Thymus (tissue), 11 donors: ENCODE measurements around the gene SLC39A11. TPM values are rescaled to one million over a fixed set of nuclear protein-coding genes. Genes with fewer than 3 reads are reported as not detected.
A peak's percentile ranks its signal among the peaks of the same experiment; 100 is the strongest.
"Not testable (repeated sequence)": the region's sequence is repeated elsewhere in the genome, so short reads cannot be mapped to it uniquely, and the experiment has no call there.

Experiments
- DNase-seq, 9 donors: peaks; one replicate each; pipeline ENCODE4 v3.0.0-alpha.2; 2013; ENCODE audit warnings: low spot score in 9 of 9, low read depth in 6 of 9, missing footprints in 1 of 9
- H3K27ac ChIP-seq, 2 donors: one replicate each; pipeline ENCODE4 v1.5.1; 2013; ENCODE audit warnings: control low read depth in 1 of 2, low read depth in 1 of 2, low read length in 1 of 2, mild to moderate bottlenecking in 1 of 2, moderate library complexity in 1 of 2
- H3K27me3 ChIP-seq, 2 donors: one replicate each; pipeline ENCODE4 v1.5.1; 2013; ENCODE audit warnings: low read length in 1 of 2; ENCODE audit not compliant: control insufficient read depth in 2 of 2, insufficient read depth in 1 of 2
- H3K36me3 ChIP-seq, 2 donors: one replicate each; pipeline ENCODE4 v1.5.1; 2013; ENCODE audit warnings: low read length in 1 of 2, mild to moderate bottlenecking in 1 of 2, moderate library complexity in 1 of 2; ENCODE audit not compliant: control insufficient read depth in 2 of 2, insufficient read depth in 2 of 2
- H3K4me1 ChIP-seq, 2 donors: one replicate each; pipeline ENCODE4 v1.5.1; 2013; ENCODE audit warnings: low read length in 2 of 2; ENCODE audit not compliant: control insufficient read depth in 2 of 2, insufficient read depth in 2 of 2
- H3K4me3 ChIP-seq, 2 donors: one replicate each; pipeline ENCODE4 v1.5.1; 2013; ENCODE audit warnings: low read length in 2 of 2, control low read depth in 1 of 2, mild to moderate bottlenecking in 1 of 2
- H3K9me3 ChIP-seq, 2 donors: one replicate each; pipeline ENCODE4 v1.5.1; 2013; ENCODE audit warnings: low read length in 1 of 2, mild to moderate bottlenecking in 1 of 2; ENCODE audit not compliant: control insufficient read depth in 2 of 2, insufficient read depth in 1 of 2
- whole genome bisulfite sequencing: extraction: QIAGEN DNeasy Blood & Tissue Kit; methylation state at CpG from one replicate; pipeline ENCODE4 v1.1.7; 2013; 5-methylcytosine and 5-hydroxymethylcytosine counted together
- polyA plus RNA-seq: library from polyadenylated mRNA; stranded (reverse); fragments of 200-250 nt; gene quantifications from one replicate; pipeline ENCODE4 v1.2.3, GENCODE V29; 2013
- total RNA-seq: library from RNA; stranded (reverse); fragments of 120-200 nt; gene quantifications from one replicate; pipeline ENCODE4 v1.2.4, GENCODE V29; 2013
- donor health status: healthy.

The SLC39A11 gene
- total and polyA plus RNA-seq, 2 donors = 7.4 to 8.7 TPM

- 92% methylated on average over 3 of the region's 3 CpGs for WGBS
These were observed 320.8 kb downstream of the SLC39A11 start for GRCh38 chr17:72771734-72772133.

DNA sequence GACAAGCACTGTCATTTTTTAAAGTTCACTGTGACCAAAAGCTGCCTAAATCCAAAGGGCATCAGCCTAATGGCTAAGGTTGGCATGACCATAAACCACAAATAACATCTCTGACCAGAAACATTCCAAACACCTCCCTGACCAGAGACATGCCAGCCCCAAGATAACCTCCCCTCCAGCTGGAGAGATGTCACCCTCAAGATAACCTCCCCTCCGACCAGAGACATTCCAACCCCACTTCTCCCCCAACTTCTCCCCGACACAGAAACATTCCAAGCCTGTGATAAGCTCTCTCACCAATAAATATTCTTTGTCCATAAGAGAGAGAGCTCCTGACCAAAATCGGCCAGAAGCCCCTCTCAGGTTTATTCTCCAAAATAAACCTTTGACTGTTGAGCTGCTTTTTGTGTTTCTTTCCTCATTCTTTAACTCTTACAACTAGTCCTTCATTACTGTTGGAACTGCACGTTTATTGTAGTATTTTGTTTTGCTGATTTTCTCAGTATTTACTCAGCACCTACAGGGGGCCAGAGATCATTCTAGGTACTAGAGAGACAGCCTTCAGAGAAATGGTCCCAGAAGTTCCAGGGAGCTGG, 325.6 kb downstream of the SLC39A11 start:
- DNase-seq = no peak
- Histone ChIP-seq H3K4me3 (no peak overlapping the region), H3K36me3 (no peaks in the 10 kb centered on the region), H3K9me3 (no peaks in the 10 kb centered on the region), H3K27me3 (no peaks in the 10 kb centered on the region), H3K27ac (no peak overlapping the region), H3K4me1 (peaks cover 0 to 1% of the 10 kb centered on the region in 2 donors)
- 96% methylated on average over 4 of the region's 4 CpGs for WGBS

More at GRCh38 chr17:72771734-72772133, 320.8 kb downstream of the SLC39A11 start:
- no peaks in the 10 kb centered on the region for H3K9me3 ChIP-seq
- H3K27ac ChIP-seq = peak overlapping the region in 1 of 2 donors; percentile 11
- H3K27me3 ChIP-seq = no peaks in the 10 kb centered on the region
- H3K4me1 ChIP-seq = peaks cover 0 to 6% of the 10 kb centered on the region in 2 donors
- no peaks in the 10 kb centered on the region for H3K36me3 ChIP-seq
- DNase-seq = no peak
- no peak overlapping the region for H3K4me3 ChIP-seq

GRCh38 chr17:72765368-72766153, 326.9 kb downstream of the SLC39A11 start:
- Histone ChIP-seq H3K4me3 (no peak overlapping the region), H3K27ac (no peak overlapping the region), H3K9me3 (no peaks in the 10 kb centered on the region), H3K36me3 (no peaks in the 10 kb centered on the region), H3K4me1 (no peaks in the 10 kb centered on the region), H3K27me3 (no peaks in the 10 kb centered on the region)
- 97% methylated on average over 11 of the region's 11 CpGs for WGBS
- DNase-seq = no peak

DNA sequence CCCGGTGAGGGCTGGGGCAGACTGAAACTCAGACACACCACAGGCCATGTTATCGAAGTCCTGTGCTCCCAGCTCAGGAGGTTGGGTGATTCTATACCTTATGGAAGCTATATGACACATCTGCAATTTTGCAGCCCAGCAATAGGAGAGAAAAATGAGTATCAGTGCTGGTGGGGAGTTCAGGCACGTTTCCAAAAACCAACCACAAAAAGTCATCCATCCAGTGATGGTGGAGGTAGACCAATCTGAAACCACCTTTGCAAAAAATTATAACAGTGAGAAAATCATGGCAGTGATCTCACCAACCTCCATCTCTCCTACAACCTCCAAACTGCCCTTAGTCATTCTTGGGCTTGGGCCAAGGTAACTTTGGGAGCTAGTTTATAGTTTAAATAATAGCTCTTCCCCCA, 327.9 kb downstream of the SLC39A11 start:
- WGBS = 75% methylated on average over 3 of the region's 3 CpGs
- no peak overlapping the region for H3K4me3 ChIP-seq
- H3K36me3 ChIP-seq = no peaks in the 10 kb centered on the region
- no peaks in the 10 kb centered on the region for H3K27me3 ChIP-seq
- no peaks in the 10 kb centered on the region for H3K9me3 ChIP-seq
- no peak for DNase-seq
- H3K4me1 ChIP-seq = no peaks in the 10 kb centered on the region
- no peak overlapping the region for H3K27ac ChIP-seq

GRCh38 chr17:72763981-72764380, 328.5 kb downstream of the SLC39A11 start:
- 78% methylated on average over 5 of the region's 5 CpGs for WGBS
- H3K27ac ChIP-seq = no peak overlapping the region

GRCh38 chr17:72761893-72762575, 330.5 kb downstream of the SLC39A11 start:
- not testable (repeated sequence) for H3K27me3 ChIP-seq, H3K27ac ChIP-seq, H3K4me1 ChIP-seq, H3K9me3 ChIP-seq, H3K36me3 ChIP-seq, DNase-seq, H3K4me3 ChIP-seq
- 97% methylated on average over 9 of the region's 9 CpGs for WGBS

More at GRCh38 chr17:72763981-72764380, 328.5 kb downstream of the SLC39A11 start:
- no peaks in the 10 kb centered on the region for H3K27me3 ChIP-seq
- no peak overlapping the region for H3K4me3 ChIP-seq
- H3K4me1 ChIP-seq = no peaks in the 10 kb centered on the region
- H3K36me3 ChIP-seq = no peaks in the 10 kb centered on the region
- H3K9me3 ChIP-seq = no peaks in the 10 kb centered on the region
- DNase-seq = no peak

- Histone ChIP-seq H3K36me3 (no peaks in the 10 kb centered on the region), H3K4me3 (no peak overlapping the region), H3K27ac (no peak overlapping the region), H3K4me1 (no peaks in the 10 kb centered on the region), H3K9me3 (no peaks in the 10 kb centered on the region), H3K27me3 (no peaks in the 10 kb centered on the region)
- 82% methylated on average over 3 of the region's 3 CpGs for WGBS
- DNase-seq = no peak
These were observed 331.1 kb downstream of the SLC39A11 start for GRCh38 chr17:72761431-72761830.

- no peak overlapping the region for H3K4me3 ChIP-seq
- 98% methylated on average over 6 of the region's 6 CpGs for WGBS
These were observed 332.1 kb downstream of the SLC39A11 start for GRCh38 chr17:72760368-72760767.

DNA sequence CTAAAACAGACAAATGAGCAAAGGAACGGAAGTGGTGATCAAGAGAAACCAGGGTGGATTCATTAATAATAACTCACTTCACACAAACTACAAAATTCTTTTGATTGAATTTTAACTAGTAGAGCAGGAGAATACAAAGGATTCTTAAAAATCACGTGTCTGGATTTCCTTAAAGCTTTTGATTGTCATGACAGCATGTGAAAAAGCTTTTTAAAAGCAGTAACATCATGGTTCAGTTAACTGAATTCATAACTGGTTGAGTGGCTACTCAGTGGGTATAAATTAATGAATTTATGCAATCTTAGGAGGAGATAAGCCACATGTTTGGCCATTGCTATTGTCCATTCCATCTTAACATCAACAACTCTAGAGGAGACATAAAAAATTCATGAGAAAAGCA, 333.2 kb downstream of the SLC39A11 start:
- 91% methylated on average over 2 of the region's 2 CpGs for WGBS
- Histone ChIP-seq H3K4me1 (no peaks in the 10 kb centered on the region), H3K9me3 (no peaks in the 10 kb centered on the region), H3K4me3 (no peak overlapping the region), H3K27ac (no peak overlapping the region), H3K27me3 (no peaks in the 10 kb centered on the region), H3K36me3 (no peaks in the 10 kb centered on the region)
- DNase-seq = no peak

More at GRCh38 chr17:72760368-72760767, 332.1 kb downstream of the SLC39A11 start:
- Histone ChIP-seq H3K4me1 (no peaks in the 10 kb centered on the region), H3K9me3 (no peaks in the 10 kb centered on the region), H3K27me3 (no peaks in the 10 kb centered on the region), H3K27ac (no peak overlapping the region), H3K36me3 (no peaks in the 10 kb centered on the region)
- no peak for DNase-seq
